Kidney (tissue), 14 donors: ENCODE measurements around the gene UBE2G2. TPM values are rescaled to one million over a fixed set of nuclear protein-coding genes. Genes with fewer than 3 reads are reported as not detected.
A peak's percentile ranks its signal among the peaks of the same experiment; 100 is the strongest.

ENCODE experiments used
- DNase-seq, 5 donors: peaks; one replicate each; pipeline ENCODE4 v3.0.0-alpha.2; 2013 to 2020
- FAIRE-seq: peaks from 2 replicates; lab custom pipeline; 2012; peaks lifted over from hg19 to GRCh38; lab: Jason Lieb, UNC
- H3K27ac ChIP-seq, 2 donors: one replicate each; pipeline ENCODE4 v1.7.0; 2013; ENCODE audit warnings: low read depth in 2 of 2, low read length in 2 of 2, inconsistent platforms in 1 of 2
- H3K27me3 ChIP-seq: one replicate; pipeline ENCODE4 v1.7.1; 2013; ENCODE audit warnings: low read length, inconsistent platforms; ENCODE audit not compliant: control insufficient read depth, insufficient read depth
- H3K36me3 ChIP-seq, 3 donors: one replicate each; pipeline versions ENCODE4 v1.7.0 to v1.7.1; 2013; ENCODE audit warnings: low read length in 3 of 3, control low read depth in 1 of 3, inconsistent platforms in 1 of 3; ENCODE audit not compliant: insufficient read depth in 3 of 3, control insufficient read depth in 2 of 3
- H3K4me1 ChIP-seq, 3 donors: one replicate each; pipeline versions ENCODE4 v1.7.0 to v1.7.1; 2013; ENCODE audit warnings: low read length in 3 of 3, inconsistent platforms in 1 of 3, low read depth in 1 of 3; ENCODE audit not compliant: control insufficient read depth in 2 of 3, insufficient read depth in 2 of 3
- H3K4me3 ChIP-seq, 3 donors: one replicate each; pipeline versions ENCODE4 v1.7.0 to v1.8.1; 2013; ENCODE audit warnings: low read length in 3 of 3, control low read depth in 1 of 3, inconsistent platforms in 1 of 3
- H3K9ac ChIP-seq, 3 donors: one replicate each; pipeline versions ENCODE4 v1.7.0 to v1.7.1; 2013; ENCODE audit warnings: low read length in 3 of 3, control low read depth in 1 of 3, inconsistent platforms in 1 of 3
- H3K9me3 ChIP-seq, 3 donors: one replicate each; pipeline versions ENCODE4 v1.7.0 to v1.7.1; 2013; ENCODE audit warnings: low read length in 3 of 3, control low read depth in 1 of 3, inconsistent platforms in 1 of 3; ENCODE audit not compliant: control insufficient read depth in 2 of 3, insufficient read depth in 1 of 3
- intact Hi-C: fragments of 100-400 bp; cut with DNase I; formaldehyde crosslinking; loops from one replicate; pipeline ENCODE4 v1.11.1; 2022
- polyA plus RNA-seq: library from polyadenylated mRNA; stranded (reverse); fragments of 350-450 nt; fragmentation: Illumina TruSeq; extraction: RNeasy Lipid Tissue Mini Kit (QIAGEN cat#74804); gene quantifications from one replicate; pipeline ENCODE4 v1.2.3, GENCODE V29; 2014; ENCODE audit warnings: low read depth, low replicate concordance; ENCODE audit not compliant: insufficient read depth
- total RNA-seq: library from RNA; stranded (reverse); fragmentation: NEBNext Ultra II Directional; extraction: Animal tissue kit (Norgen Biotek cat#: 25700); gene quantifications from one replicate; pipeline ENCODE4 v1.2.1, GENCODE V29; 2021
- TF ChIP-seq, protein P1 (sequence below): IDR thresholded peaks from 3 replicates; pipeline ENCODE4 v1.5.1; 2012; ENCODE audit warnings: mild to moderate bottlenecking, moderate library complexity, borderline replicate concordance; ENCODE audit not compliant: insufficient read depth; ENCODE audit errors: extremely low read depth
- donor health status: control.
- donor health status: control.
- donor health status: control.
- donor health status: control.
- donor health status: control.
- donor health status: DM: yes; HTN: yes; CAD: no.
- donor health status: Normal renal cell carcinoma (clear cell type).

The UBE2G2 gene
- total and polyA plus RNA-seq, 2 donors from 2014 or later: 39.4 to 86.0 TPM

GRCh38 chr21:44803651-44804050, 2.0 kb upstream of the UBE2G2 start:
- Histone ChIP-seq H3K4me3 (no peak overlapping the region), H3K36me3 (peaks cover 2 to 29% (median 16%) of the 10 kb centered on the region in 3 donors), H3K4me1 (peaks cover 0 to 22% (median 14%) of the 10 kb centered on the region in 3 donors), H3K27ac (no peak overlapping the region), H3K27me3 (no peaks in the 10 kb centered on the region), H3K9me3 (no peaks in the 10 kb centered on the region), H3K9ac (no peak overlapping the region)
- FAIRE-seq (no peak), DNase-seq (no peak)
- intact Hi-C loops: no loop called here
- TF ChIP-seq, protein P1, sequence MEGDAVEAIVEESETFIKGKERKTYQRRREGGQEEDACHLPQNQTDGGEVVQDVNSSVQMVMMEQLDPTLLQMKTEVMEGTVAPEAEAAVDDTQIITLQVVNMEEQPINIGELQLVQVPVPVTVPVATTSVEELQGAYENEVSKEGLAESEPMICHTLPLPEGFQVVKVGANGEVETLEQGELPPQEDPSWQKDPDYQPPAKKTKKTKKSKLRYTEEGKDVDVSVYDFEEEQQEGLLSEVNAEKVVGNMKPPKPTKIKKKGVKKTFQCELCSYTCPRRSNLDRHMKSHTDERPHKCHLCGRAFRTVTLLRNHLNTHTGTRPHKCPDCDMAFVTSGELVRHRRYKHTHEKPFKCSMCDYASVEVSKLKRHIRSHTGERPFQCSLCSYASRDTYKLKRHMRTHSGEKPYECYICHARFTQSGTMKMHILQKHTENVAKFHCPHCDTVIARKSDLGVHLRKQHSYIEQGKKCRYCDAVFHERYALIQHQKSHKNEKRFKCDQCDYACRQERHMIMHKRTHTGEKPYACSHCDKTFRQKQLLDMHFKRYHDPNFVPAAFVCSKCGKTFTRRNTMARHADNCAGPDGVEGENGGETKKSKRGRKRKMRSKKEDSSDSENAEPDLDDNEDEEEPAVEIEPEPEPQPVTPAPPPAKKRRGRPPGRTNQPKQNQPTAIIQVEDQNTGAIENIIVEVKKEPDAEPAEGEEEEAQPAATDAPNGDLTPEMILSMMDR: no peak

- intact Hi-C loops: no loop called here
- DNase-seq (peak in 1 of 5 donors; percentile 24), FAIRE-seq (no peak)
- no peaks in the 10 kb centered on the region for H3K27me3 ChIP-seq
- H3K4me3 ChIP-seq: peak overlapping the region; percentile 22 to 93 (median 89)
- TF ChIP-seq, protein P1: no peak
- H3K9ac ChIP-seq: peak overlapping the region in 2 of 3 donors; percentile 10 to 43
- H3K9me3 ChIP-seq: no peaks in the 10 kb centered on the region
- no peak overlapping the region for H3K27ac ChIP-seq
- H3K36me3 ChIP-seq: peaks cover 2 to 31% (median 16%) of the 10 kb centered on the region in 3 donors
- H3K4me1 ChIP-seq: peaks cover 0 to 22% (median 14%) of the 10 kb centered on the region in 3 donors
Measured at GRCh38 chr21:44802396-44803153, 955 bp upstream of the UBE2G2 start.

- DNase-seq (peak in 1 of 5 donors; percentile 55), FAIRE-seq (no peak)
- intact Hi-C loops: no loop called here
- Histone ChIP-seq H3K4me3 (peak overlapping the region; percentile 85 to 93 (median 89)), H3K4me1 (peaks cover 0 to 22% (median 14%) of the 10 kb centered on the region in 3 donors), H3K27me3 (no peaks in the 10 kb centered on the region), H3K36me3 (peaks cover 0 to 21% (median 5%) of the 10 kb centered on the region in 3 donors), H3K27ac (peak overlapping the region in 1 of 2 donors; percentile 24), H3K9ac (peak overlapping the region; percentile 10 to 56 (median 43)), H3K9me3 (no peaks in the 10 kb centered on the region)
- TF ChIP-seq, protein P1: peak; percentile 22
Measured at GRCh38 chr21:44800971-44801467, 601 bp downstream of the UBE2G2 start.
